Midbrain (tissue), 1 donor: ENCODE measurements around the gene SNTB2.
A peak's percentile ranks its signal among the peaks of the same experiment; 100 is the strongest.

Experiments
- DNase-seq: peaks from one replicate; lab custom pipeline; 2025; lab: John Stamatoyannopoulos, UW

The SNTB2 gene

GRCh38 chr16:69319381-69319780 is 132.4 kb downstream of the SNTB2 start:
- no peak for DNase-seq

- no peak for DNase-seq
Observed at GRCh38 chr16:69319826-69320739, 133.1 kb downstream of the SNTB2 start.

- no peak for DNase-seq
Observed at GRCh38 chr16:69320740-69321073, 133.7 kb downstream of the SNTB2 start.

- no peak for DNase-seq
Observed at GRCh38 chr16:69321080-69321479, 134.1 kb downstream of the SNTB2 start.

GRCh38 chr16:69322343-69322742 is 135.4 kb downstream of the SNTB2 start:
- no peak for DNase-seq

GRCh38 chr16:69323415-69323814 is 136.5 kb downstream of the SNTB2 start:
- no peak for DNase-seq

- no peak for DNase-seq
Observed at GRCh38 chr16:69324013-69324531, 137.1 kb downstream of the SNTB2 start.

GRCh38 chr16:69324585-69325253 is 137.8 kb downstream of the SNTB2 start:
- no peak for DNase-seq

- DNase-seq: no peak
Observed at GRCh38 chr16:69325784-69326171, 138.8 kb downstream of the SNTB2 start.

GRCh38 chr16:69326172-69326873 is 139.4 kb downstream of the SNTB2 start:
- DNase-seq: no peak

- DNase-seq: no peak
Observed at GRCh38 chr16:69327585-69328310, 140.8 kb downstream of the SNTB2 start.

GRCh38 chr16:69328854-69329316 is 141.9 kb downstream of the SNTB2 start:
- DNase-seq: no peak

GRCh38 chr16:69329369-69330285 is 142.7 kb downstream of the SNTB2 start:
- no peak for DNase-seq

GRCh38 chr16:69330286-69331109 is 143.5 kb downstream of the SNTB2 start, which contains the start of gene PDF:
PDF (minus strand) TSS chr16:69330588; CDS start chr16:69330570, 18 bp downstream.
- DNase-seq: peak; percentile 96

- no peak for DNase-seq
Observed at GRCh38 chr16:69334696-69335095, 147.7 kb downstream of the SNTB2 start.

GRCh38 chr16:69338557-69339288 is 151.8 kb downstream of the SNTB2 start:
- DNase-seq: no peak

GRCh38 chr16:69339289-69340094 is 152.5 kb downstream of the SNTB2 start, which contains the start of the genes COG8 and NIP7:
COG8 (minus strand) TSS chr16:69339564; CDS start chr16:69339552, 12 bp downstream.
NIP7 (plus strand) TSS chr16:69339772; CDS start chr16:69339830, 58 bp downstream.
- peak; percentile 97 for DNase-seq
